Measurements from ENCODE around the gene SNAPC4. TPM values are rescaled to one million over a fixed set of nuclear protein-coding genes. Genes with fewer than 3 reads are reported as not detected.
A peak's percentile ranks its signal among the peaks of the same experiment; 100 is the strongest.

SNAPC4 gene
- total and polyA plus RNA-seq, 9 of the 15 experiments (the other 6 are each of a cell fraction or from before 2014, with no cell fraction given) = 0.21 to 21.8 (median 8.8) TPM

DNA sequence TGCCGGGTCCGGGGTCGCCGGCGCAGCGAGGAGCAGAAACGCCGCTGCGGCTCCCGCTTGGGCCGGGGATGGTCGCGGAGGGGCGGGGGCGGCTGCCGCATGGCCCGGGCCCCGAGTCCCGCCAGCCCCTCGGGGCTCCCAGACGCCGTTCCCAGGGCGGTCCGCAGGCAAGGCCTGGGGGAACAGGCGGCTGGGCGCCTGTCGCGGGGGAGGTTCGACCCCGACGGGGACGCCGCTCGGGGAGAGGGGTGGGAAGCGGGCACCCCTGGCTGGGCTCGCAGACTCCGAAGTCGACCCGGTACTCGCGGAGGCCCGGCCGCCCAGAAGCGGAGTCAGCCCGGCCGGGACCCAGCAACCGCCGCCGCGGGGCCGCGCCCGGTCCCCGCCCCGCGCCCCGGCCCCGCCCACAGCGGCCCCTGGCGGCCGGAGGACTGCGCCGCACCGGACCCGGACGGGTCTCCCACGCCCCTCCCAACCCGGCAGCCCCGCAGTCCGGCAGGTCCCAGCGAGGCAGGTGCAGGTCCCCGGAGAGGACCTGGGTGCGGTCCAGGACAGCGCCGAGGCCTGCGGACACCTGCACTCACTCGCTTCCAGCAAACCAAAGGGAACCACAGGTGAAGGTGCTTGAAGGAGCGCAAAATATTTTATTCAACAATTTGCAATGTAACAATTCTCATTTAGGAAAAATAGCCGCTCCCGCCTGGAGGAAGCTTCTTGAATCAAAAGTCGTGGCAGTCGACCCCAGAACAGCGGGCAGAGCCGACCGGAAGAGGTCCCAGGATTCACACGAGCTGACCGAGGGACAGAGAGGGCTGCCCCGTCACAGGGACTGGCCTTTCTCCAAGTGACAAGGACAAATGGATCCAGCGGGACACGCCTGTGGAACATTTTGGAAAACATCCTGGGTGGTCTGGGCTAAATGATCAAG, 39.8 kb upstream of the SNAPC4 start, which contains the start of gene INPP5E (continued):
- no peak for TF ChIP-seq PCBP2 (IDR thresholded peaks at IDR 0.05; ENCODE audit: low read depth, low read length, poor library complexity, severe bottlenecking)
- TF ChIP-seq, protein P1, sequence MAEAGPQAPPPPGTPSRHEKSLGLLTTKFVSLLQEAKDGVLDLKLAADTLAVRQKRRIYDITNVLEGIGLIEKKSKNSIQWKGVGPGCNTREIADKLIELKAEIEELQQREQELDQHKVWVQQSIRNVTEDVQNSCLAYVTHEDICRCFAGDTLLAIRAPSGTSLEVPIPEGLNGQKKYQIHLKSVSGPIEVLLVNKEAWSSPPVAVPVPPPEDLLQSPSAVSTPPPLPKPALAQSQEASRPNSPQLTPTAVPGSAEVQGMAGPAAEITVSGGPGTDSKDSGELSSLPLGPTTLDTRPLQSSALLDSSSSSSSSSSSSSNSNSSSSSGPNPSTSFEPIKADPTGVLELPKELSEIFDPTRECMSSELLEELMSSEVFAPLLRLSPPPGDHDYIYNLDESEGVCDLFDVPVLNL (CRISPR knock-in tag; IDR thresholded peaks at IDR 0.05; ENCODE audit: low read depth) = no peak
- TF ChIP-seq, protein P2, sequence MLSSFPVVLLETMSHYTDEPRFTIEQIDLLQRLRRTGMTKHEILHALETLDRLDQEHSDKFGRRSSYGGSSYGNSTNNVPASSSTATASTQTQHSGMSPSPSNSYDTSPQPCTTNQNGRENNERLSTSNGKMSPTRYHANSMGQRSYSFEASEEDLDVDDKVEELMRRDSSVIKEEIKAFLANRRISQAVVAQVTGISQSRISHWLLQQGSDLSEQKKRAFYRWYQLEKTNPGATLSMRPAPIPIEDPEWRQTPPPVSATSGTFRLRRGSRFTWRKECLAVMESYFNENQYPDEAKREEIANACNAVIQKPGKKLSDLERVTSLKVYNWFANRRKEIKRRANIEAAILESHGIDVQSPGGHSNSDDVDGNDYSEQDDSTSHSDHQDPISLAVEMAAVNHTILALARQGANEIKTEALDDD (IDR thresholded peaks at IDR 0.05) = no peak
- TF ChIP-seq, protein P3, sequence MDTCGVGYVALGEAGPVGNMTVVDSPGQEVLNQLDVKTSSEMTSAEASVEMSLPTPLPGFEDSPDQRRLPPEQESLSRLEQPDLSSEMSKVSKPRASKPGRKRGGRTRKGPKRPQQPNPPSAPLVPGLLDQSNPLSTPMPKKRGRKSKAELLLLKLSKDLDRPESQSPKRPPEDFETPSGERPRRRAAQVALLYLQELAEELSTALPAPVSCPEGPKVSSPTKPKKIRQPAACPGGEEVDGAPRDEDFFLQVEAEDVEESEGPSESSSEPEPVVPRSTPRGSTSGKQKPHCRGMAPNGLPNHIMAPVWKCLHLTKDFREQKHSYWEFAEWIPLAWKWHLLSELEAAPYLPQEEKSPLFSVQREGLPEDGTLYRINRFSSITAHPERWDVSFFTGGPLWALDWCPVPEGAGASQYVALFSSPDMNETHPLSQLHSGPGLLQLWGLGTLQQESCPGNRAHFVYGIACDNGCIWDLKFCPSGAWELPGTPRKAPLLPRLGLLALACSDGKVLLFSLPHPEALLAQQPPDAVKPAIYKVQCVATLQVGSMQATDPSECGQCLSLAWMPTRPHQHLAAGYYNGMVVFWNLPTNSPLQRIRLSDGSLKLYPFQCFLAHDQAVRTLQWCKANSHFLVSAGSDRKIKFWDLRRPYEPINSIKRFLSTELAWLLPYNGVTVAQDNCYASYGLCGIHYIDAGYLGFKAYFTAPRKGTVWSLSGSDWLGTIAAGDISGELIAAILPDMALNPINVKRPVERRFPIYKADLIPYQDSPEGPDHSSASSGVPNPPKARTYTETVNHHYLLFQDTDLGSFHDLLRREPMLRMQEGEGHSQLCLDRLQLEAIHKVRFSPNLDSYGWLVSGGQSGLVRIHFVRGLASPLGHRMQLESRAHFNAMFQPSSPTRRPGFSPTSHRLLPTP (IDR thresholded peaks at IDR 0.05; ENCODE audit: borderline replicate concordance, extremely low read depth, insufficient read length) = no peak
- TF ChIP-seq HDAC6 (IDR thresholded peaks at IDR 0.05; ENCODE audit: low read depth, low read length) = no peak
- no peak for TF ChIP-seq SMAD3 (CRISPR knock-in tag; conservative IDR thresholded peaks at IDR 0.05)
- no peak for TF ChIP-seq ZSCAN32 (CRISPR knock-in tag; IDR thresholded peaks at IDR 0.05)
- TF ChIP-seq CBX5 (IDR thresholded peaks at IDR 0.05; ENCODE audit: borderline replicate concordance, low read depth) = no peak
- TF ChIP-seq TEAD2 (tag; IDR thresholded peaks at IDR 0.05) = no peak
- no peak for TF ChIP-seq MTA1 (IDR thresholded peaks at IDR 0.05; ENCODE audit: borderline replicate concordance)
- no peak for TF ChIP-seq FOXJ3 (CRISPR knock-in tag; IDR thresholded peaks at IDR 0.05)
- TF ChIP-seq, protein P4, sequence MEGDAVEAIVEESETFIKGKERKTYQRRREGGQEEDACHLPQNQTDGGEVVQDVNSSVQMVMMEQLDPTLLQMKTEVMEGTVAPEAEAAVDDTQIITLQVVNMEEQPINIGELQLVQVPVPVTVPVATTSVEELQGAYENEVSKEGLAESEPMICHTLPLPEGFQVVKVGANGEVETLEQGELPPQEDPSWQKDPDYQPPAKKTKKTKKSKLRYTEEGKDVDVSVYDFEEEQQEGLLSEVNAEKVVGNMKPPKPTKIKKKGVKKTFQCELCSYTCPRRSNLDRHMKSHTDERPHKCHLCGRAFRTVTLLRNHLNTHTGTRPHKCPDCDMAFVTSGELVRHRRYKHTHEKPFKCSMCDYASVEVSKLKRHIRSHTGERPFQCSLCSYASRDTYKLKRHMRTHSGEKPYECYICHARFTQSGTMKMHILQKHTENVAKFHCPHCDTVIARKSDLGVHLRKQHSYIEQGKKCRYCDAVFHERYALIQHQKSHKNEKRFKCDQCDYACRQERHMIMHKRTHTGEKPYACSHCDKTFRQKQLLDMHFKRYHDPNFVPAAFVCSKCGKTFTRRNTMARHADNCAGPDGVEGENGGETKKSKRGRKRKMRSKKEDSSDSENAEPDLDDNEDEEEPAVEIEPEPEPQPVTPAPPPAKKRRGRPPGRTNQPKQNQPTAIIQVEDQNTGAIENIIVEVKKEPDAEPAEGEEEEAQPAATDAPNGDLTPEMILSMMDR (IDR thresholded peaks at IDR 0.05 in 2 of 3, conservative IDR thresholded peaks at IDR 0.05 in 1 of 3; ENCODE audit: insufficient read depth in 2 of 3, low read depth in 1 of 3, low read length in 3 of 3) = peak; percentile 50 to 68 (median 55); a peak in 4 of 6 replicates
- TF ChIP-seq, protein P5, sequence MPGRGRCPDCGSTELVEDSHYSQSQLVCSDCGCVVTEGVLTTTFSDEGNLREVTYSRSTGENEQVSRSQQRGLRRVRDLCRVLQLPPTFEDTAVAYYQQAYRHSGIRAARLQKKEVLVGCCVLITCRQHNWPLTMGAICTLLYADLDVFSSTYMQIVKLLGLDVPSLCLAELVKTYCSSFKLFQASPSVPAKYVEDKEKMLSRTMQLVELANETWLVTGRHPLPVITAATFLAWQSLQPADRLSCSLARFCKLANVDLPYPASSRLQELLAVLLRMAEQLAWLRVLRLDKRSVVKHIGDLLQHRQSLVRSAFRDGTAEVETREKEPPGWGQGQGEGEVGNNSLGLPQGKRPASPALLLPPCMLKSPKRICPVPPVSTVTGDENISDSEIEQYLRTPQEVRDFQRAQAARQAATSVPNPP (IDR thresholded peaks at IDR 0.05; ENCODE audit: borderline replicate concordance, insufficient read depth, insufficient read length) = no peak
- no peak for TF ChIP-seq ZNF766 (CRISPR knock-in tag; conservative IDR thresholded peaks at IDR 0.05)
- no peak for TF ChIP-seq TOE1 (IDR thresholded peaks at IDR 0.05; ENCODE audit: borderline replicate concordance)
- no peak for TF ChIP-seq TOE1 (CRISPR knock-in tag; IDR thresholded peaks at IDR 0.05; ENCODE audit: borderline replicate concordance, low read depth)
